ENCODE measurements around the gene FNDC11. TPM values are rescaled to one million over a fixed set of nuclear protein-coding genes. Genes with fewer than 3 reads are reported as not detected.
"Not testable (repeated sequence)": the region's sequence is repeated elsewhere in the genome, so short reads cannot be mapped to it uniquely, and the experiment has no call there.

FNDC11 gene
- total and polyA plus RNA-seq, 8 donors = 0.06 to 0.35 (median 0.17) TPM; not detected in 2

- FAIRE-seq (no peak), ATAC-seq (no peak), DNase-seq (peak in 2 of 6 donors; percentile 21 to 34)
- Histone ChIP-seq H3K4me3 (no peak overlapping the region), H3K4me1 (no peaks in the 10 kb centered on the region), H3K27ac (no peak overlapping the region), H3K9me3 (no peaks in the 10 kb centered on the region), H3K27me3 (peaks cover 0 to 4% (median 0%) of the 10 kb centered on the region in 4 donors), H3K36me3 (no peaks in the 10 kb centered on the region)
- TF ChIP-seq CTCF (IDR thresholded peaks at IDR 0.05) = no peak
- WGBS, 2 donors = 72 to 75% methylated on average over 33 of the region's 33 CpGs
- intact Hi-C loops (cut with DNase I) = no loop called here
These were observed 45.7 kb upstream of the FNDC11 start for GRCh38 chr20:63508072-63508768.

DNA sequence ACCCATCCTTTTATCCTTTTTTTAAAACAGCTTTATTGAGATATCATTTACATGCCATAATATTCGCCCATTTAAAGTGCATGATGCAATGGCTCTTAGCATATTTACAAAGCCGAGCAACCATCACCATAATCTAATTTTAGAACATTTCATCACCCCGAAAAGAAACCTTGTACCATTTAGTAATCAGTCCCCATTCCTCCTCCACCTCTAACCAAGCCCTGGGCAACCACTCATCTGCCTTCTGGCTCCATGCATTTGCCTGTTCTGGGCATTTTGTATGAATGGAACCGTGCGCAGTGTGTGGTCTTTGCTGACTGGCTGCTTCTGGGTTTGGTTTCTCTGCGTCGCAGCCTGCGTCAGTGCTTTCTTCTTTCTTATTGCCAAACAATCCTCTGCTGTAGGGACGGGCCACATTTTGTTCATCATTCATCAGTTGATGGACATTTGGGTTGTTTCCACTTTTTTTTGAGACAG lies 44.8 kb upstream of the FNDC11 start:
- Histone ChIP-seq H3K36me3 (no peaks in the 10 kb centered on the region), H3K27me3 (peaks cover 0 to 4% (median 0%) of the 10 kb centered on the region in 4 donors), H3K4me3 (no peak overlapping the region), H3K9me3 (no peaks in the 10 kb centered on the region), H3K27ac (no peak overlapping the region), H3K4me1 (no peaks in the 10 kb centered on the region)
- 76 to 84% methylated on average over 9 of the region's 9 CpGs for WGBS, 2 donors
- no peak for TF ChIP-seq CTCF (IDR thresholded peaks at IDR 0.05)
- DNase-seq = peak in 1 of 6 donors; percentile 21
- intact Hi-C loops (cut with DNase I) = no loop called here
- FAIRE-seq = no peak
- no peak for ATAC-seq

DNA sequence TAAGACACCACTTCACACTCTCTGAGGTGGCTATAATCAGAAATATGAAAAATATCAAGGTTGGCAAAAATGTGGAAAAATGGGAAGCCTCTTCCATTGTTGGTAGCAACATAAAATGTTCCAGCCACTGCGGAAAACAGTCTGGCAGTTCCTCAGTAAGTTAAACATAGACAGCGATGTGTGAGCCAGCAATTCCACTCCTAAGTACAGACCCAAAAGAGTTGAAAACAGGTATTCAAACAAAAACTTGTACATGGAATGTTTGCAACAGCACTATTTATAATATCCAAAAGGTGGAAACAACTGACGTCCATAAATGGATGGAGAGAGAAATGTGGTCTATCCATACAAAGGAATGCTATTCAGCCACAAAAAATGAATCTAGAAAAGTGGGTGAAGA lies 40.8 kb upstream of the FNDC11 start:
- Histone ChIP-seq H3K27me3 (peaks cover 0 to 4% (median 0%) of the 10 kb centered on the region in 4 donors), H3K27ac (no peak overlapping the region), H3K9me3 (no peaks in the 10 kb centered on the region), H3K4me1 (no peaks in the 10 kb centered on the region), H3K4me3 (no peak overlapping the region), H3K36me3 (no peaks in the 10 kb centered on the region)
- 81 to 85% methylated on average over 3 of the region's 3 CpGs for WGBS, 2 donors
- DNase-seq (no peak), ATAC-seq (no peak), FAIRE-seq (no peak)
- no peak for TF ChIP-seq CTCF (IDR thresholded peaks at IDR 0.05)
- intact Hi-C loops (cut with DNase I) = no loop called here

- intact Hi-C loops (cut with DNase I); H3K27me3 ChIP-seq; H3K9me3 ChIP-seq; ATAC-seq; H3K4me1 ChIP-seq; H3K4me3 ChIP-seq; H3K36me3 ChIP-seq; FAIRE-seq; H3K27ac ChIP-seq: not testable (repeated sequence)
- peak in 1 of 6 donors; percentile 29 for DNase-seq
- WGBS, 2 donors = 76 to 78% methylated on average over 9 to 10 of the region's 10 CpGs
These were observed 39.4 kb upstream of the FNDC11 start for GRCh38 chr20:63514520-63514919.

DNA sequence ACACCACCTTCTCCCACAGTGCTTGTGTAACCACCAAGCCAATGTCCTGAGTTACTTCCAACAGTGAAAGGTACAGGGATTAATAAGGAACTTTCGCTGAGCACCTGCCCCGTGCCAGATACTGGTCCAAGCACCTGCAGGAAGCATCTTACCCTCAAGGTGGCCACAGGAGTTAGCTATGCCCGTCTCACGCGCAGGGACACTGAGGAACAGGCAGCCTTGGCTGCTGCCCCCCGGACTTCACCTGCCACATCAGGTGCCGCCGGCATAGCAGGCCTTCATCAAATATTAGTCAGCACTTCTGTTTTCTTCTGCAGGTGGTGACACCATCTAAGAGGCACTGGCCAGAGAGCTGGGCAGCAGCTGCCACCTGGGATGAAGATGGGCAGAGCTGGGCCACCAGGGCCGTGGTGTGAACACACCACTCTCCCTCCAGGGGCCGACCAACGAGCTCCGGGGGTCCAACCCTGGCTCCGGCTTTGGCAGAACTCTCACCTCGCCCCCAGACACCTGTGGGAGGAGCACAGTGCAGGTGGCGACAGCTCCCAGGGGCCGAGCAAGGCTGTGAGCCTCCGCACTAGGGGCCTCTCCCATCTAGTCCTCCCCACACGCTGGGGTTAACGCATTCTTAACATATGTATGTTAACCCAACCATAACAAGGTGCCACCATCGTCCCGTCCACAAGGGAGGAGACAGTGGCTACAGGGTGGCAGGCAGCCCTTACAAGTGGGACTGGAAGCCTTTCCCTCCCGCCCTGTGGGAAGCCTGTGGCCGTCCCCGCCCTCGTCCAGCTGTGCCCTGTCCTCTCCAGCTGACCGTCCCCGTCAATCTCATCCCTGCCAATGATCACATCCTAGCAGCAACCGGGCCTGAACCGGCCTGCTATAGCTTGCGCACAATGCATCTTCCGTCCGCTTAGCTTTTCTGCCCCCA lies 36.3 kb upstream of the FNDC11 start:
- Histone ChIP-seq H3K4me1 (peaks cover 6 to 8% (median 7%) of the 10 kb centered on the region in 3 donors), H3K4me3 (no peak overlapping the region), H3K27me3 (no peaks in the 10 kb centered on the region), H3K36me3 (no peaks in the 10 kb centered on the region), H3K27ac (no peak overlapping the region), H3K9me3 (no peaks in the 10 kb centered on the region)
- DNase-seq (peak in 1 of 6 donors; percentile 70), ATAC-seq (no peak), FAIRE-seq (no peak)
- 86 to 93% methylated on average over 32 of the region's 32 CpGs for WGBS, 2 donors
- intact Hi-C loops (cut with DNase I) = no loop called here
- no peak for TF ChIP-seq CTCF (IDR thresholded peaks at IDR 0.05)
